K562 (cell line): ENCODE data around the gene TMTC2. TPM values are rescaled to one million over a fixed set of nuclear protein-coding genes. Genes with fewer than 3 reads are reported as not detected.

Experiments
- ATAC-seq: fragments of 200-7000 bp; cut with Tn5 transposase; 3 replicates; pipeline ENCODE4 v1.9.1; 2020; ENCODE audit warnings: moderate library complexity
- BruUV-seq: library from RNA; stranded (reverse); fragments of 400-500 nt; replicated peaks from 2 replicates; lab custom pipeline; 2021; lab: Mats Ljungman, UMichigan
- CTCF ChIA-PET: fragments of 300-600 bp; formaldehyde crosslinking; extraction: SDS; loops from one replicate; lab custom pipeline; 2021; ENCODE audit warnings: low intra/inter-chr PET ratio; lab: Yijun Ruan, JAX
- POLR2A ChIA-PET: fragments of 300-600, 350-650 bp; sonication (Branson Sonifier 250); formaldehyde crosslinking; extraction: SDS; loops from one replicate; lab custom pipeline; 2021; ENCODE audit warnings: antibody characterized with exemption, inconsistent platforms; lab: Yijun Ruan, JAX
- DNase-seq, 4 experiments: peaks; one replicate each; pipeline versions ENCODE4 v3.0.0 to v3.0.0-alpha.2; 2011 to 2018; ENCODE audit warnings: low spot score in 3 of 4, mixed read lengths in 3 of 4; ENCODE audit errors: extremely low read depth in 1 of 4
- FAIRE-seq: peaks from 2 replicates; lab custom pipeline; 2011; peaks lifted over from hg19 to GRCh38; lab: Jason Lieb, UNC
- H2AFZ ChIP-seq: 2 replicates; pipeline ENCODE4 v1.6.0; 2011; ENCODE audit warnings: low read depth, low read length, control low read depth, inconsistent platforms
- H3K27ac ChIP-seq: fragments of 200-600 bp; 3 replicates; pipeline ENCODE4 v1.8.0; 2011; ENCODE audit warnings: low read depth, mild to moderate bottlenecking, control low read depth, inconsistent platforms, low read length, moderate library complexity, mixed read lengths; ENCODE audit errors: extremely low read depth
- H3K27me3 ChIP-seq, 2 experiments: fragments of 300-600 bp in 1 of 2; 2 replicates in 1 of 2; 3 replicates in 1 of 2; pipeline versions ENCODE4 v1.6.0 to v1.8.0; 2011; ENCODE audit warnings: inconsistent platforms in 2 of 2, low read length in 2 of 2, mild to moderate bottlenecking in 1 of 2, mixed read lengths in 1 of 2, moderate library complexity in 1 of 2; ENCODE audit not compliant: control insufficient read depth in 2 of 2, insufficient read depth in 2 of 2
- H3K36me3 ChIP-seq: fragments of 300-600 bp; 3 replicates; pipeline ENCODE4 v1.8.0; 2011; ENCODE audit warnings: mild to moderate bottlenecking, low read length, inconsistent platforms; ENCODE audit not compliant: control insufficient read depth, insufficient read depth
- H3K4me1 ChIP-seq, 2 experiments: fragments of 200-600 bp in 1 of 2; replicated peaks in 1 of 2; 2 replicates in 1 of 2; 3 replicates in 1 of 2; pipeline versions ENCODE4 v1.5.1 to v1.8.0; 2011; ENCODE audit warnings: inconsistent platforms in 2 of 2, low read length in 2 of 2, mild to moderate bottlenecking in 1 of 2, mixed read lengths in 1 of 2, moderate library complexity in 1 of 2; ENCODE audit not compliant: control insufficient read depth in 2 of 2, insufficient read depth in 2 of 2
- H3K4me2 ChIP-seq: 2 replicates; pipeline ENCODE4 v1.6.1; 2011; ENCODE audit warnings: low read length, control low read depth, inconsistent platforms, mixed read lengths; ENCODE audit not compliant: insufficient read depth
- H3K4me3 ChIP-seq: fragments of 200-600 bp; sonication (generic), shearing (Covaris generic); 2 replicates; pipeline ENCODE4 v1.5.1; 2016; ENCODE audit warnings: control low read depth, inconsistent platforms
- H3K79me2 ChIP-seq: fragments of 200-600 bp; 3 replicates; pipeline ENCODE4 v1.8.0; 2011; ENCODE audit warnings: low read length, inconsistent platforms; ENCODE audit not compliant: control insufficient read depth, insufficient read depth
- H3K9ac ChIP-seq, 2 experiments: 2 replicates each; pipeline versions ENCODE4 v1.6.0 to v1.6.1; 2011; ENCODE audit warnings: low read depth in 2 of 2, low read length in 2 of 2, control low read depth in 1 of 2, inconsistent platforms in 1 of 2, mild to moderate bottlenecking in 1 of 2, mixed read lengths in 1 of 2; ENCODE audit not compliant: insufficient read depth in 1 of 2
- H3K9me1 ChIP-seq: one replicate; pipeline ENCODE4 v1.6.0; 2011; ENCODE audit warnings: inconsistent platforms, mild to moderate bottlenecking, low read length, moderate library complexity; ENCODE audit not compliant: control insufficient read depth, insufficient read depth
- H3K9me3 ChIP-seq: replicated peaks from 2 replicates; pipeline ENCODE4 v1.5.1; 2011; ENCODE audit warnings: low read depth, low read length, inconsistent platforms; ENCODE audit not compliant: control insufficient read depth, insufficient read depth
- H4K20me1 ChIP-seq: replicated peaks from 2 replicates; pipeline ENCODE4 v1.6.1; 2011; ENCODE audit warnings: low read length, inconsistent platforms, mixed read lengths; ENCODE audit not compliant: control insufficient read depth, insufficient read depth
- C11orf30 ChIP-seq: fragments of 450-650 bp; IDR thresholded peaks from 2 replicates; pipeline ENCODE4 v1.6.1; 2016; ENCODE audit warnings: low read depth, mild to moderate bottlenecking
- CHCHD3 ChIP-seq: fragments of 250-450 bp; sonication (Bioruptor Pico); IDR thresholded peaks from 2 replicates; pipeline ENCODE4 v2.1.2; 2022; ENCODE audit warnings: mild to moderate bottlenecking
- CTCFL ChIP-seq: IDR thresholded peaks from 2 replicates; pipeline ENCODE4 v1.6.1; 2011; ENCODE audit warnings: borderline replicate concordance, low read depth, mild to moderate bottlenecking, moderate library complexity, low read length; ENCODE audit not compliant: insufficient read depth, poor library complexity, severe bottlenecking
- FOXA3 ChIP-seq, 2 experiments: fragments of 450-650 bp in 1 of 2; sonication (generic) in 1 of 2; formaldehyde crosslinking; IDR thresholded peaks in 1 of 2; conservative IDR thresholded peaks in 1 of 2; 2 replicates each; pipeline versions ENCODE4 v1.4.0 to v1.8.0; 2020 to 2022; ENCODE audit warnings: mild to moderate bottlenecking in 2 of 2, missing genetic modification reagents in 1 of 2
- GTF2E2 ChIP-seq: fragments of 200-800 bp; sonication (Bioruptor generic); IDR thresholded peaks from 2 replicates; pipeline ENCODE4 v1.6.1; 2016; ENCODE audit warnings: missing genetic modification characterization, missing compliant biosample characterization
- ID3 ChIP-seq, 2 experiments: fragments of 250-450 bp in 1 of 2; fragments of 450-650 bp in 1 of 2; sonication (Bioruptor Pico) in 1 of 2; IDR thresholded peaks; 2 replicates each; pipeline versions ENCODE4 v1.6.1 to v1.8.0; 2016 to 2021; ENCODE audit warnings: mild to moderate bottlenecking in 2 of 2, moderate library complexity in 2 of 2, missing compliant biosample characterization in 1 of 2, missing genetic modification characterization in 1 of 2
- RFX7 ChIP-seq: fragments of 250-450 bp; sonication (Bioruptor Pico); IDR thresholded peaks from 2 replicates; pipeline ENCODE4 v1.5.1; 2021; ENCODE audit warnings: mild to moderate bottlenecking
- SIN3A ChIP-seq, 2 experiments: fragments of 150-350 bp in 1 of 2; IDR thresholded peaks; 2 replicates each; pipeline ENCODE4 v1.6.1; 2011 to 2016; ENCODE audit warnings: borderline replicate concordance in 2 of 2, low read depth in 2 of 2, low read length in 2 of 2, mild to moderate bottlenecking in 2 of 2, moderate library complexity in 2 of 2; ENCODE audit not compliant: control insufficient read depth in 1 of 2
- SPI1 ChIP-seq: IDR thresholded peaks from 2 replicates; pipeline ENCODE4 v1.6.1; 2011; ENCODE audit warnings: low read depth, low read length, control low read depth, borderline replicate concordance
- TRIM28 ChIP-seq: fragments of 450-650 bp; IDR thresholded peaks from 2 replicates; pipeline ENCODE4 v1.6.1; 2017
- ZNF124 ChIP-seq: sonication (generic); formaldehyde crosslinking; IDR thresholded peaks from 2 replicates; pipeline ENCODE4 v1.8.1; 2022; ENCODE audit warnings: missing genetic modification reagents
- ZNF184 ChIP-seq: sonication (generic); formaldehyde crosslinking; IDR thresholded peaks from 2 replicates; pipeline ENCODE4 v1.5.0; 2020; ENCODE audit warnings: missing genetic modification reagents
- ZNF217 ChIP-seq: sonication (generic); formaldehyde crosslinking; IDR thresholded peaks from 2 replicates; pipeline ENCODE4 v1.8.0; 2022; ENCODE audit warnings: mild to moderate bottlenecking, missing genetic modification reagents
- ZNF239 ChIP-seq: fragments of 250-450 bp; sonication (Bioruptor Pico); IDR thresholded peaks from 2 replicates; pipeline ENCODE4 v1.4.0; 2020; ENCODE audit warnings: mild to moderate bottlenecking
- ZNF3 ChIP-seq: fragments of 250-450 bp; sonication (Bioruptor Pico); IDR thresholded peaks from 2 replicates; pipeline ENCODE4 v1.5.0; 2021; ENCODE audit warnings: mild to moderate bottlenecking, moderate library complexity
- ZNF316 ChIP-seq: fragments of 450-650 bp; IDR thresholded peaks from 2 replicates; pipeline ENCODE4 v1.6.1; 2016
- ZNF668 ChIP-seq: fragments of 250-450 bp; sonication (Bioruptor Pico); IDR thresholded peaks from 2 replicates; pipeline ENCODE4 v1.8.0; 2022; ENCODE audit warnings: mild to moderate bottlenecking, inconsistent platforms
- WGBS: fragments of 100-300 bp; shearing (Covaris generic); methylation state at CpG from one replicate; pipeline ENCODE4 v1.1.6; 2016; ENCODE audit warnings: low coverage, mixed read lengths; ENCODE audit not compliant: insufficient coverage; ENCODE audit errors: missing lambda C conversion rate; 5-methylcytosine and 5-hydroxymethylcytosine counted together
- in situ Hi-C: fragments of 300-500 bp; cut with MboI; formaldehyde crosslinking; loops from 4 replicates; pipeline ENCODE4 v1.15.0; 2018; ENCODE audit warnings: inconsistent platforms, mixed read lengths
- intact Hi-C: fragments of 100-400 bp; cut with micrococcal nuclease; formaldehyde crosslinking; loops from 2 replicates; pipeline ENCODE4 v1.14.2; 2022
- polyA plus RNA-seq, 8 experiments: library from polyadenylated mRNA; depleted of rRNA in 4 of 8; stranded (reverse) in 5 of 8; unstranded in 3 of 8; fragments of >200 nt; fragmentation: Nextera tagmentation in 2 of 8; fragmentation: Illumina TruSeq in 1 of 8; extraction: Ambion mirVana in 2 of 8; extraction: Trizol in 1 of 8; gene quantifications; 2 replicates each; pipeline versions ENCODE4 v1.2.1 to v1.2.3, GENCODE V29; 2011 to 2014; ENCODE audit warnings: inconsistent platforms in 1 of 8, missing spikeins in 1 of 8
- total RNA-seq, 7 experiments: library from RNA; depleted of rRNA in 6 of 7; stranded (reverse); fragments of >200 nt in 6 of 7; fragmentation: Illumina TruSeq in 2 of 7; extraction: Trizol in 2 of 7; gene quantifications; 2 replicates each; pipeline versions ENCODE4 v1.2.1 to v1.2.3, GENCODE V29; 2011 to 2021; ENCODE audit warnings: low replicate concordance in 1 of 7
- TF ChIP-seq, protein P1 (sequence below): fragments of 450-650 bp; formaldehyde crosslinking; IDR thresholded peaks from 2 replicates; pipeline ENCODE4 v1.4.0; 2020; ENCODE audit warnings: mild to moderate bottlenecking, mixed read lengths

The TMTC2 gene
- total and polyA plus RNA-seq, 9 of the 15 experiments (the other 6 are each of a cell fraction or from before 2014, with no cell fraction given), result 0.29 to 1.1 (median 0.55) TPM

DNA sequence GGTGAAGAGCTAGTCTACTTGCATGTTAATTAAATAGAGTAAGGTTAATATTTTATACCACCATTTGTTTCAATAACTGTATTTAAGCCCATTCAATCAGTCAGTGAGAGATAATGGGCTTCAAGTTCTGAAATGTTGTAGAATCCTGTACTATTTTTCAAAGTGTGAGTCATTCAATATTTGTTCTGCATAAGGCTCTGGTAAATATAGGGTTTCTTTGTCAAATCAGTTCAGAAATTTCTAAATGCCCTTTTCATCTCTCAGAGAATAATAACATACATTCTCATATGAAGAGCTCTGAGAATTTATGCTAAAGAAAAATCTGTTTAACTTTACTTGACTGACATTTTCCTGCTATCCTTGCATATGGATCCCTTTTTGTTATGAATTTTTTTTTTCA, 493.3 kb downstream of the TMTC2 start (continued):
- TF ChIP-seq GTF2E2 (tag), result no peak
- no peak for TF ChIP-seq ZNF184
- no peak for TF ChIP-seq ZNF217 (CRISPR knock-in tag)
- no peak for TF ChIP-seq CHCHD3 (CRISPR knock-in tag)
- TF ChIP-seq ZNF668 (CRISPR knock-in tag), result no peak
- no peak for TF ChIP-seq CTCFL
- TF ChIP-seq TRIM28, result no peak
- TF ChIP-seq ZNF124 (CRISPR knock-in tag), result no peak

- no CpG with 5 or more reads among the region's 1 CpG for WGBS
- Histone ChIP-seq H3K36me3 (no peaks in the 10 kb centered on the region), H3K79me2 (no peaks in the 10 kb centered on the region), H2AFZ (no peak overlapping the region), H4K20me1 (no peaks in the 10 kb centered on the region), H3K4me1 (no peaks in the 10 kb centered on the region), H3K4me2 (no peak overlapping the region), H3K4me3 (no peak overlapping the region), H3K27ac (no peak overlapping the region), H3K9me3 (no peaks in the 10 kb centered on the region), H3K27me3 (no peaks in the 10 kb centered on the region), H3K9me1 (no peaks in the 10 kb centered on the region), H3K9ac (no peak overlapping the region)
- TF ChIP-seq FOXA3 (CRISPR knock-in tag; conservative IDR thresholded peaks at IDR 0.05 in 1 of 2, IDR thresholded peaks at IDR 0.05 in 1 of 2) (no peak), TRIM28 (no peak), ZNF239 (no peak), C11orf30 (peak; percentile 53), SIN3A (IDR thresholded peaks at IDR 0.05; ENCODE audit: borderline replicate concordance in 2 of 2, control insufficient read depth in 1 of 2, low read depth in 2 of 2, low read length in 2 of 2) (no peak), ZNF316 (peak; percentile 63), SPI1 (no peak), RFX7 (CRISPR knock-in tag) (no peak), ID3 (CRISPR knock-in tag; IDR thresholded peaks at IDR 0.05) (no peak), ID3 (tag; IDR thresholded peaks at IDR 0.05) (no peak), ZNF3 (CRISPR knock-in tag) (no peak)
- TF ChIP-seq, protein P1, sequence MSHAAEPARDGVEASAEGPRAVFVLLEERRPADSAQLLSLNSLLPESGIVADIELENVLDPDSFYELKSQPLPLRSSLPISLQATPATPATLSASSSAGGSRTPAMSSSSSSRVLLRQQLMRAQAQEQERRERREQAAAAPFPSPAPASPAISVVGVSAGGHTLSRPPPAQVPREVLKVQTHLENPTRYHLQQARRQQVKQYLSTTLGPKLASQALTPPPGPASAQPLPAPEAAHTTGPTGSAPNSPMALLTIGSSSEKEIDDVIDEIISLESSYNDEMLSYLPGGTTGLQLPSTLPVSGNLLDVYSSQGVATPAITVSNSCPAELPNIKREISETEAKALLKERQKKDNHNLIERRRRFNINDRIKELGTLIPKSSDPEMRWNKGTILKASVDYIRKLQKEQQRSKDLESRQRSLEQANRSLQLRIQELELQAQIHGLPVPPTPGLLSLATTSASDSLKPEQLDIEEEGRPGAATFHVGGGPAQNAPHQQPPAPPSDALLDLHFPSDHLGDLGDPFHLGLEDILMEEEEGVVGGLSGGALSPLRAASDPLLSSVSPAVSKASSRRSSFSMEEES (CRISPR knock-in tag), result no peak
- intact Hi-C loops, result no loop called here
- in situ Hi-C loops, result no loop called here
- ATAC-seq (no peak), DNase-seq (no peak), FAIRE-seq (no peak)
- CTCF ChIA-PET, result no interaction called here
- POLR2A ChIA-PET, result no interaction called here
- no TSS peak for BruUV-seq
These were observed 494.4 kb downstream of the TMTC2 start for GRCh38 chr12:83181074-83181473.
